Ovary (tissue), 3 donors: Measurements from ENCODE around the gene SLC25A2.
"Not testable (repeated sequence)": the region's sequence is repeated elsewhere in the genome, so short reads cannot be mapped to it uniquely, and the experiment has no call there.

Experiments
- CTCF ChIP-seq, 3 donors: fragments of 450-650 bp in 2 of 3; fragments of 200-600 bp in 1 of 3; IDR thresholded peaks; one replicate each; pipeline versions ENCODE4 v1.5.1 to v1.8.0; 2016 to 2022; ENCODE audit warnings: antibody characterized with exemption in 3 of 3, mild to moderate bottlenecking in 1 of 3
- EP300 ChIP-seq: sonication (generic); formaldehyde crosslinking; IDR thresholded peaks from one replicate; pipeline ENCODE4 v1.6.1; 2017; ENCODE audit warnings: antibody characterized with exemption
- donor health status: DM: no; HTN: no; CAD: no.

- TF ChIP-seq CTCF (IDR thresholded peaks at IDR 0.05); EP300: not testable (repeated sequence)
Observed at GRCh38 chr5:141316963-141317362, 13.1 kb upstream of the SLC25A2 start.
